ENCODE measurements around the gene GAB2.
"Not testable (repeated sequence)": the region's sequence is repeated elsewhere in the genome, so short reads cannot be mapped to it uniquely, and the experiment has no call there.

Gene GAB2

DNA sequence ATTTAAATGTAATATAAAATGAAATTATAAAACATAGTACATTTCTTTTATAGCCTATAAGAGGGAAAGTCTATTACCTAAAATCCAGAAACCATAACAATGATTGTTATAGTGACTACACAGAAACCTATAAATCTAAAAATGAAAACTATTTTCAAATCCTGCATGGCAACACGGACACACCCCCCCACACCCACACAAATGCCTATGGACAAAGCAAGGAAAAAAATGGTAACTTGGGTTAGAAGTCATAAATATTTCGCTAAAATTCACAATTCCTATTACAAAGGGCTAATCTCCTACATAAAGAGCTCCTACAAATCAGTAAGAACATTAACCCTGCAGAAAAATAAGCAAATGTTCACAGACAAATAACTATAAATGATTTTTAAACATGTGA lies 56.4 kb downstream of the GAB2 start:
- DNase-seq = no peak

DNA sequence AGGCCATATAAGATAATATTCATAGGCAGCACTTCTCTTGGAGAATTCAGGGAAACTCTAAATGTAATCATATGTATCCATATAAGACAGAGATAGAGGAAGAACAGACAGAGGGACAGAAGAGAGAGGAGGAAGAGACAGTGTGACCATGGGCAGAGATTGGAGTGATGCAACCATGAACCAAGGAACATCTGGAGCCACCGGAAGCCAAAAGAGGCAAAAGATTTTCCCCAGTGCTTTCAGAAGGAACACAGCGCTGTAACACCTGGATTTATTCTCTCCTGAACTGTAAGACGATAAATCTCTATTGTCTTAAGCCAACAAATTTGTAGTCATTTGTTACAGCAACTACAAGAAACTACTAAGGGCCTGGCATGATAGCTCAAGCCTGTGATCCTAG lies 57.7 kb downstream of the GAB2 start:
- no peak for DNase-seq

DNA sequence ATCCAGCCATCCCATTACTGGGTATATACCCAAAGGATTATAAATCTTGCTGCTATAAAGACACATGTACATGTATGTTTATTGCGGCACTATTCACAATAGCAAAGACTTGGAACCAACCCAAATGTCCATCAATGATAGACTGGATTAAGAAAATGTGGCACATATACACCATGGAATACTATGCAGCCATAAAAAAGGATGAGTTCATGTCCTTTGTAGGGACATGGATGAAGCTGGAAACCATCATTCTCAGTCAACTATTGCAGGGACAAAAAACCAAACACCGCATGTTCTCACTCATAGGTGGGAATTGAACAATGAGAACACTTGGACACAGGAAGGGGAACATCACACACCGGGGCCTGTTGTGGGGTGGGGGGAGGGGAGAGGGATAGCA lies 59.7 kb downstream of the GAB2 start:
- not testable (repeated sequence) for DNase-seq

DNA sequence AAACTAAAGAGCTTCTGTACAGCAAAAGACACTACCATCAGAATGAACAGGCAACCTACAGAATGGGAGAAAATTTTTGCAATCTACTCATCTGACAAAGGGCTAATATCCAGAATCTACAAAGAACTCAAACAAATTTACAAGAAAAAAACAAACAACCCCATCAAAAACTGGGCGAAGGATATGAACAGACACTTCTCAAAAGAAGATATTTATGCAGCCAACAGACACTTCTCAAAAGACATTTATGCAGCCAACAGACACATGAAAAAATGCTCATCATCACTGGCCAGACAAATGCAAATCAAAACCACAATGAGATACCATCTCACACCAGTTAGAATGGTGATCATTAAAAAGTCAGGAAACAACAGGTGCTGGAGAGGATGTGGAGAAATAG lies 60.2 kb downstream of the GAB2 start:
- DNase-seq = not testable (repeated sequence)

DNA sequence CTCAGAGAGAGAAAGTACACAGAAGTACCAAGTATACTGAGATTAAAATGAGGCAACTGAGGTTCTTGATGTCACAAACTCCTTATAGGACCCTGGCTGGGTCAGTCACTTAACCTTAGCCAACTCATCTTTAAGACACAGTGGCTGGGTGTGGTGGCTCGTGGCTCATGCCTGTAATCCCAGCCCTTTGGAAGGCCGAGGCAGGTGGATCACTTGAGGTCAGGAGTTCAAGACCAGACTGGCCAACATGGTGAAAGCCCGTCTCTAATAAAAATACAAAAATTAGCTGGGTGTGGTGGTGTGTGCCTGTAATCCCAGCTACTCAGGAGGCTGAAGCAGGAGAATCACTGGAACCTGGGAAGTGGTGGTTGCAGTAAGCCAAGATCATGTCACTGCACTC lies 61.9 kb downstream of the GAB2 start:
- DNase-seq = not testable (repeated sequence)

DNA sequence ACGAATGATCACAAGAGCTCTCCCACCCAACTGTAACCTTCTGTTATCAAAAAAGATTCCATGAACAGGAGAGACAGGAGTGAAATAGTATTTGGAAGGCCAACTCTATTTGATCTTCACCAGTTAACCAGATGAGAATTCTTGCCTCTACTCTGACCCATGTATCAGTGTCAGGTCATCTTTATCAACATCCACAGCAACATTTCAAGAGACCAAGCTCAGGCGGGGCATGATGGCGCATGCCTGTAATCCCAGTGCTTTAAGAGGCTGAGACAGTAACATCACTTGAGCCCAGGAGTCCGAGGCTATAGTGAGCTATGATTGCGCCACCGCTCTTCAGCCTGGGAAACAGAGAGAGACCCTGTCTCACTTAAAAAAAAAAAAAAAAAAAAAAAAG lies 62.3 kb downstream of the GAB2 start:
- no peak for DNase-seq

DNA sequence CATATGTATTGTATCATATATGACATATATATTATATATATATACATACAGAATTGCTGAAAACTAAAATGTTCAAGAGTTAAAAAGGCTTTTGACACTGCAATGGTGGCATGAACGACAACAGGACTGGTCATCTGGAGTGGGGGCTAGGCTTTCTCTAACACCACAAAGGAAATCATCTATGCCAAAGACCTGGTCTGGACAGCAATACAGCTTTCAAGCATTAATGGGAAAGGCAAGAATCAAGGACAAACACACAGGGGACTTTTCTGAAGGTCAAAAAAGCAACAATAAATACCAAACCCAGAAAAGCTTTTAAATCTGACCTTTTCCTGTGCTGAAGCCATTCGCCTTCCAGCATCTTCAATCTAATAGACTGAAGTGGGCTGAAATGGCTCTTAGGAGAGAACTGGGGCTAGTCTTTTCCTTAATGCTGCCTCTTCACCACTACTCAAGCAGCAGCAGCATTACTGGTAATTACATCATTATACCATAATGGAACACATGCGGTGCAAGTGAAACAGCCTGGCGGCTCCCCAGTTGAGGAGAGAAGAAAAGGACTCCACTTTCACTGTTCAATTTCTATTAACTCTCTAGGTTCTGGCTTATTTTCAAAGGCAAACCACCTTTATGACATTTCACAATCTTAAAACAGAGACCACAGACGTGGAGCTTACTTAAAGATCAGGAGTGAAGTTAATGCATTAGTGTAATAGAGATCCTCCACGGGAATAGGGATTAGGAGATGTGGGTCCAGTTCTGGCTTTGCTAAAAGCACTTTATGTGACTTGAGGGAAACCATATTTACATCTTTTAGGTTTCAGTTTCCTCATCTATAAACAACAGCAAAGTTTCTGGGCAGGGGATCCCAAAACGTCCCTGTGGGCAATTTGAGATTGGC lies 63.0 kb downstream of the GAB2 start:
- DNase-seq = peak; percentile 70

DNA sequence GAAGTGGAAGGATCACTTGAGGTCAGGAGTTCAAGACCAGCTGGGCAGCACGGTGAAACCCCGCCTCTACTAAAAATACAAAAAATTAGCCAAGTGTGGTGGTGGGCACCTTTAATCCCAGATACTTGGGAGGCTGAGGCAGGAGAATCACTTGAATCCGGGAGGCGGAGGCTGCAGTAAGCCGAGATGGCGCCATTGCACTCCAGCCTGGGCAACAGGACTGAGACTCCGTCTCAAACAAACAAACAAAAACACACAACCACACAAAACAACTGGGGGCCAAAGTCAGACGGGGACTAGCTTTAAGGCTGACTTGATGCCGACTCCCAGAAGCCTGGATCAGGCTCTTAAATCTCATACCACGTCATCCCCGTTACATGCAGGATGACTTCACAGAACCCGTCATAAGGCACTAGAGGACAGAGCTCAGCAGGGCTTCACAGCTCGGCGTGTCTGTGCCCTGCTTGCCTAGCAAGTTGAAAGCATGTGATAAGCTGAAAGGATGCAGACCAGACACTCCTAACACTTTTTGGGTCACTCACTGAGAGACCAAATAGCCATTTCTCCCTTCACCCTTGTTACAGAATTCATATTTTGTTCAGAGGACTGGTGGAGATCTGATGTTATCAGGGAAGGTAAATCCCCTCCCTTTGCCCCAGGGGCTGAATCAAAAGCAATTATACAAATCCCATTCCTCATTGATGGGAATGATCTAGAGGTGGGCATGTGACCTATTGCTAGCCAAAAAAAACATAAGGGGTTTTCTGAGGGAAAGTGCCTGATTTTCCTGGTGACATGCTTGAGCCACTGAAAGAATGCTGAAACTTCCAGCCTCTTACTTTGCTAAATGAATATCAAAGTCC lies 65.4 kb downstream of the GAB2 start:
- DNase-seq = no peak

DNA sequence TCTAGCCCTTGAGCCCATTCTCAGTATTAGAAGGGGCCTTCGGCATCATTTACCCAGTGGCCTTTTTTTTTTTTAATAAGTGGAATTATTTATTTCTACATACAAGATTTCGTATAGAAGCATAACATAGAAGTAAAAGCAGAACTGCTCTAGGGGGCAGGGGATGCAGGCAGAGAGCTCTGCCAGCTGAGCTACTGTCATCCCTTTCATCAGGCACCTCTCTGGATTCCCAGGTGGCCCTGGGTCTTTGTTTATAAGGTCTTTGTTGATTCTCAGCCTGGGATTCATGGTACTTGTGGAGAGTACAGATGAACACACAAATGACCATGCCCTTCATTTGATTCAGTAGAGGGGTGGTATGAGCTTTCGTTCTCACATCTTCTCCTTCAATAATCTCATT lies 66.4 kb downstream of the GAB2 start:
- DNase-seq = no peak

DNA sequence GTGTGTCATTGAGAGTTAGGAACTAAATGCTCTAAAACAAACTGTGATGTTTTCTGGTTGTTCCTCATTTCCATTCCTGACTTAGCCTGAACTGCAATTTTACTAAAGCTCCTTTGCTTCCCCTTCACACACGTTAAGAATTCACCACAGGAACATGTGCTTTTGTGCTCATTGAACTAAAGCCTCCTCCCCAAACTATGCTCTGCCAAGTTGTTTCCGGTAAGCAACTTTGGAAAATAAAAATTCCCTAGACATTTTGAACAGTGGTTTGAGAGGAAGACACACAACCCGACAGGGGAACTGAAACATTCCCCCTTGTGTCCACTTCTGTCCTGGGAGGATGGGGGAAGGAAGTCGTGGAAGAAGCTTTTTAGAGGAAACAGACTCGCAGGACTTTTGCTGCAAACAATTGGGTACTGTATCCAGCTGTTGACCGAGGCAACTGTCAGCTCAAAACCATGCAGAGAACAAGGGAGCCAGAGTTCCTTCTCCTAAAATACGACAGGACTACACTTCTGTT lies 66.9 kb downstream of the GAB2 start:
- no peak for DNase-seq

DNA sequence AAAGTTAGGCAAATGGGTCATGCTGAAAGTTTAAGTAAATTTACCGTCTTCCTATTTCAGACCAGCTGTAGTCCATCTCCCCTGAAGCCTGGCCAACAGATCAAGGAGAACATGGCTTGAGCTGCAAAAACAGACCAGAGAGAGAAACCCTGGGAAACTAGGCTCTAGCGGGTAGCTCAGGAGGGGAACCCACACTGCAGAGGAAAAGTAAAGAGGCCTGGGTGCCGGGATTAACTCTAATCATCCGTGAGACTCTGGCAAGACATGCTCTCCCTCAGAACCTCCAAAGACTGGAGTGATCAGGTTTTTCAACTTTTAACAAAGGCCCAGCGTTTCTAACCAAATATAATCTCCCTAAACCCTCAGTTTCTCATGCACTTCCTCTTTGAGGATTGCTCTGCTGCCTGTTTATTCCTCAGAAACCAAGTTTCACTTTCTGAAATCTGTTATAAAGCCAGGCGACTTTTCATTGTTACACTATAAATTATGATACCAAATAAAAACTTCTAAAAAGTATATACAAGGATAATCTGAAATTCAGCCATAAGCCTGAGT lies 67.5 kb downstream of the GAB2 start:
- no peak for DNase-seq

DNA sequence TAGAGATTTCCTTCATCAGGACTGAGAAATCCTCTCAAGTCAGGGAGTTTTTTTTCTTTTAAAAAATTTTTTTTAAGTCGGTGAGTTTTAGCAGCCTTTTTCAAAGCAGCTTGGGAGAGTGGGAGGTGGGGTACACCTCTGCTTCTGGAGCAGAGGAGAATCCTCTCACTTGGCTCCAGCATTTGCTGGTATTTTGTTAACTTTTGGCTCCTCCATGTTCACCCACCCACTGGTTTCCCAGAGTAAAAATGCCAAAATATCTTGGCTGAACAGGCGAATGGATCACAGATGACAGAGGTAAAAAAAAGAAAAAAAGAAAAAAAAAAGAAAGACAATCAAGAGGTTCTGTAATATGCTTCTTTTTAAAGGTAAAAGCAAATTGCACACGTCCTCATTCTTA lies 68.0 kb downstream of the GAB2 start:
- no peak for DNase-seq

DNA sequence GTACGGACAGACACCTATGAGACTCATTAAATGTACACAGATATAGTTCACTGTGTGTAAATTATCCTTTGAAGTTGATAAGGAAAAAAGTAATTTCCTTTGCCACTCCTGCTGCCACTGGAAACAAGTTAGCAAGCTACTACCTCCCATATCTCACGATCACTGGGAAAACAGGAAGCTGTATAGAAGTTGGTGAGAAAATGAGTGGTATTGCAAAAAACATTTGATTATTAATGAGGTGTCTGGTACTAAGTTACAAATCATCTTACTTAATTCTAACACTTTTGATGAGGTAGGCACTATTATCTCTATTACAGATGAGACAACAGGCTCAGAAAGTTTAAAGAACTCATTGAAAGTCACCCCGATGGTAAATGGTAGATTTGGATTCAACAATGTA lies 68.5 kb downstream of the GAB2 start:
- no peak for DNase-seq

DNA sequence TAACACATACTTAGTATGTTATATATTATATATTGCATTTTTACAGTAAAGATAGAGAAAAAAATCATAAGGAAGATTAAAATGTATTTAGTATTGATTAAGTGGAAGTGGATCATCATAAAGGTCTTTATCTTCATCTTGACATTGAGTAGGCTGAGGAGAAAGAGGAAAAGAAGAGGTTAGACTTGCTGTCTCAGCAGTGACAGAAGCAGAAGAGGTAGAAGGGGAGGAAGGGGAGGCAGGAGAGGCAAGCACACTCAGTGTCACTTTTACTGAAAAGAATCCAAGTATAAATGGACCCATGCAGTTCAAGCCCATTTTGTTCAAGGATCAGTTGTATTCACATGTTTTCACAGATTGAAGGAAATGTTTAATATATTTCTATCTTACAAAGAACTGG lies 69.7 kb downstream of the GAB2 start:
- no peak for DNase-seq

DNA sequence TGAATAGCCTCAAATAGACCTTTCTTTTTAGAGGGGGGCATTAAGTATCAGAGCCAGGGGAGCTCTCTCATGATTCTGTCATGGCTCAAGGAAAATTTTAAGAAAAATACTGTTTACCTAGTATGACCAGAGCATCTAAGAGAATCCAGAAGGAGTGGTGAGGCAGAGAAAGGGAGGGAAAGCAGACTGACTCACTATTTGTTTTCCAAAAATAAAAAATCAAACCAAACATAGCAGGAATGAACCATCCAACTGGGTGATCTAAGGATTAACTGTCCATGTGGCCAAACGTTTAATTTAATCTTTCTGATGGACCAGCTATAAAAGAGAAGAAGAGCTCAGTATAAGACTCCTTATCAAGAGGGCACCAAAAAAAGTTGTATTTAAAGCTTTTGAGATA lies 70.8 kb downstream of the GAB2 start:
- DNase-seq = no peak

DNA sequence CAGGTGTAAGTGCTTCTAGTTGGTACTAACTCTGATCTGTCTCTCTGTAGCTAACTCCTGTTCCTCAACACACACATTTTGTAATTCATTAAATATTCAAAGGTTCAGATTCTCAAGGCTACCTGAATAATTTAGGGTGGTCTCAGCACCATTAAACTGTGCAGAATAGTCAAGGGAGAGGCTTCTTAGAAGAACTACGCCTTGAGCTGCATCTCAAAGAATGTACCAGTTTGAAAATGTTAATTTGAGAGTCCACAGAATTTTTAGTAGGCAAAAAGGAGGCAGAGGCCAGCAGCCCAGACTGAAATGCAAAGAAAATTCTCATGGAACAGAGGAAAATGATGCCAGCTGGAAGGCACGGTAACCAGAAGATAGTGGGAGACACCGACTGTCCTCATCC lies 72.2 kb downstream of the GAB2 start:
- no peak for DNase-seq

DNA sequence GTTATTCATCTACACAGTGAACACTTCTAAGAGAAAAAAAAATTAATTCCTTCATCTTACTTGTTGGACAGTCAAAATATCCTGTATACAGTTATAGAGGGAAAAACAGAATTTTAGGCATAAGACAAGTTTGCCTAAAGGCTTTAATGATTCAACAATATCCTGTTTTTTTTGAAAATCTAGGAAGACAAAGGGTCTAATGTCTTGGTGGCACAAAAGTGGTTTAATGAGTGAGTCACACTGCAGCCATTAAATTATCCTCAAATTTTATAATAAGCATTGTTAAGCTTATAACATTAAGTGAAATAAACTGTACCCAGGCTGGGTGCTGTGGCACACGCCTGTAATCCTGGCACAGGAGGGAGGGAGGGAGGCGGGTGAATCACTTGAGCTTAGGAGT lies 72.9 kb downstream of the GAB2 start:
- no peak for DNase-seq

DNA sequence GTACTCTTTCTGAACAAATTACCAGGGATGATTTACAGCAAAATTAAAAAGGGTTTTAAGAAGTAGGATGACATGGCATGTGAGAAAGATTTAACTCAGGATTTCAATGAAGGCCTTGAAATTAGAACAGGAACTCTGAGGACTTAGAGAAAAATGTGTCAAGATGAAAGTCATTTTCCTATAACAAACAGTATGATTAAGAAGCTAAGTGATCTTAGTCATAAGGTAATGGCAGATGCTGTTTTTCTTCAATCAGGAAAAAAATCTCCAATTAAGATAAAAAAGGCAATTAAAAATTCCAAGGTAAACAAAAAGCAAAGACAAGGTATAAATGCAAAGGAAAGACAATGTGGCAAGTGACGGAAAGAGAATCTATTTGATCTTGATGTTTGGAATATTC lies 73.5 kb downstream of the GAB2 start:
- DNase-seq = no peak

DNA sequence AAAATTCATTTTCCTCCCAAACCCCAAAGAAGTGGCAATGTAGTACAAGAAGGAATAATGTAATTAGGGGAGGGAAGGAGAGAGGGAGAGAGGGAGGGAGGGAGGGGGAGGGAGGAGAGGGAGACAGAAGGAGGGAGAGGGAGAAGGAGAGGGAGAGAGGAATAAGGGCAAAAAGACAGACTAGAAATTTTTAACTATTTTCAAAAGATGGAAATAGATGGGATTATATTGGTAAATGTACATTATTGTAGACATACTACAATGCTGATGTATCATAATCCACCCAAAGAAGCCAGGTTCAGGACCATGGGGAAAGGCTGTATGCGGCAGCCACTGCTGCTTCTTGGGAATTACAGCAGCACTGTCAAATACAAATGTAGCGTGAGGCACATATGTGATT lies 74.3 kb downstream of the GAB2 start:
- DNase-seq = no peak

DNA sequence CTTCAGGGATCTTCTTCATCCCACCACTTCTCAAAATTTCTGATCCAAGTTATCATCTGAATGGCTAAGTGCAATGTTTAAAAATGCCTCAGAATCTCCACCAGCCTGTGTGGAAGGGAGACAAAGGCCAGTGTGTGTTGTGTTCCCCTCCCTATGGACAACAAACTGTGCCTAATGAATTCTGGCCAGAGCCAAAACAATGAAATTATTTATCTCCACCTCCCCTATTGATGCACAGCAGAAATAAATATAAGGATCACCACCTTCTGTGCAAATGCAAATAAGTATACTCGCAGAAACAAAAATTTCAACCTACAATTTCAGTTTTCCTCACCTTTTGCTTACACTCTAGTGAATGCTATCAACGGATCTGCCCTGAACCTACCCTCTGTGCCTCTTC lies 75.8 kb downstream of the GAB2 start:
- no peak for DNase-seq

DNA sequence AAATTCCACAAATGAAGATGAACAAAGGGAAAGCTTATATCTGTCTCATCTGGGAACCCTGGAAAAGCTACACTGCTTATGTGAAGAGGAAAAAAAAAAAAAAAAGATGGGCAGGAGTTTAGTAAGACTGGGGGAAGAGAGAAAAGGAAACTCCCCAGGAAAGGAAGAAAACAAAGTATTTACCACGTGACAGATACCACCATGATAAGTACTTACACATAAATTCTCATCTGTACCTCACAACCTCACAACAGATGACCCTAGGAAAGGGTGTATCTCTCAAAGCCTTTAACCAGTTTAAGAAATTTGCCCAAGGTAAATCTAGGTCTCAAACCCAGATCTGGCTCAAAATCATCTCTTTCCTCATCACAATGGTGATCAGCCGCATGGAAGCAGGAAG lies 77.1 kb downstream of the GAB2 start:
- no peak for DNase-seq

DNA sequence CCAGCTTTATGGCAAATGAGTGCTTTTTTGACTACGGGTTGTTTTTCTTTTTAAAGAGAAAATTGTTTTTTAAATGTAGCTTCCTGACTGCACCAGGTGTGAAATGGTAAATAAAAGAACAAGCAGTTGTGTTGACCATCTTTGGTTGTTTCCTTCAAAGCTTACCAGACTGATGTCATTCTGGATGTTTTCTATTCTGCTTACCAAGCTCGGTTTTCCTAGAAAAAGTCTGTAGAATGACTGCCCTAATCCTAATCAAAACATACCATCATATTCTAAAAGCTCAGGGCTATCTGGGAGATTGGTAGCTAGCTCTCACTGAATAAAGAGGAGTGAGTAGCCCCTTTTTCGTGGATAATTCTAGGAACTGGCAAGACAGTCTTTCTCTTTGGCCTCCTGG lies 77.7 kb downstream of the GAB2 start:
- no peak for DNase-seq

DNA sequence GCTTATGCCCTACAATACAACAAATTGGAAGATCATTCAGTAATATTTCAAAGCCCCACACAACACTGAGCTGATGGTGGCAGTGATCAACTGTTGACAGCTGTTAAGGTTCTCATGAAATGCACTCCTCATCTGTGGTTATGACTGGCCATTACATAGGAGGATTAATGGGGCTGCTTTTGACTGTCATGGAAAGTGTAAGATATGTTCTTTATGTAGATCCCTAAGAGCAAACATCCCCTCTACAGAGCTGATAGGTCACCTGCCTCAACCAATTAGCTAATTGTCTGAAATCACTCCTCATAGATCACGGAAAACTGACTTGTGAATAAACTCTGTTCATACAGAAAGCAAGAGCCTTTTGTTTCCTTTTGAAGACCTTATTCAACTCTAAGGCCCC lies 78.1 kb downstream of the GAB2 start:
- no peak for DNase-seq

DNA sequence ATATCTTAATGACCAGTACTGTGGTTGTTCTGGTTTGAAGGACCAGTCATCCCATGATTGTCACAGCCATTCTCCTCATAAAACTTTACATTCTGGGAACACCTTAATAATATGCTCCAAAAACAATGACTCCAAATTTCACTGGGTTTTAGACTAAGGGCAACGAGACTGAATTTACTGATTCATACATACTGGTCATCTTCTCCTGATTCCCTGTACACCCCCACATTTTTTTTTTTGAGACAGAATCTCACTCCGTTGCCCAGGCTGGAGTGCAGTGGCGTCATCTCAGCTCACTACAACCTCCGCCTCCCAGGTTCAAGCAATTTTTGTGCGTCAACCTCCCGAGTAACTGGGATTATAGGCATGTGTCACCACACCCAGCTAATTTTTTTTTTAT lies 78.9 kb downstream of the GAB2 start:
- no peak for DNase-seq
